ENCODE data around the gene CKAP4. TPM values are rescaled to one million over a fixed set of nuclear protein-coding genes. Genes with fewer than 3 reads are reported as not detected.
A peak's percentile ranks its signal among the peaks of the same experiment; 100 is the strongest.

Gene CKAP4
- total RNA-seq, 1 donor from 2014 or later, result 20.3 TPM

DNA sequence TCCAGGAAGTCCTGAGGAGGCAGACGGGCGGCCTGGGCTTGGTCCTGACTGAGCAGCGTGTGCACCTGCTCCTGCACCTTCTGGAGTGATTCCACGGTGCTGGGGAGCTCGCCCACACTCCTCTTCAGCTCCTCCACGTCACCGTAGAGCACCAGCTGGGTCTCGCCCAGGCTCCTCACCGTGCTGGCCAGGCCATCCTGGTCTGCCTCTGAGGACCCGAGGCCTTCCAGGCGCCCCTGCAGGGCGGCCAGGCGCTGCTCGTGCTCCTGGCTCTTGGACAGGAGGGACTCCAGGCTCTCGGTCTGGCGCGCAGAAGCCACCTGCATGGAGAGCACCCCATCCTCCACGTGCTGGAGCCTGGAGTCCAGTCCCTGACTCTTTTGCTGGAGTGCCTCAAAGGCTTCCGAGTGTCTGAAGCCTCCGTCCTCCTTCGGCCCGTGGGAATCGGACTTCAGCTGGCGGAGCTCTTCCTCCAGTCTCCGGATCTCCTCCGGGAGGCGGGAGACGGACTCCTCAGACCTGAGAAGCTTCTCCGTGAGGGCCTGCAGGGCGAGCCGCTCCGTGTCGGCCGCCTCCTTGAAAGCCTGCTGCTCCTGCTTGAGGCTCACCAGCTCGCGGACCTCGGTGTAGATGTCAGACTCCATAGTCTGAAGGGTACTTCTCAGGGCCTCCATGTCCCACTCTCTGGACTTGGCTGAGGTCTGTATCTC is 8.4 kb downstream of the CKAP4 start:
- no peak for DNase-seq

DNA sequence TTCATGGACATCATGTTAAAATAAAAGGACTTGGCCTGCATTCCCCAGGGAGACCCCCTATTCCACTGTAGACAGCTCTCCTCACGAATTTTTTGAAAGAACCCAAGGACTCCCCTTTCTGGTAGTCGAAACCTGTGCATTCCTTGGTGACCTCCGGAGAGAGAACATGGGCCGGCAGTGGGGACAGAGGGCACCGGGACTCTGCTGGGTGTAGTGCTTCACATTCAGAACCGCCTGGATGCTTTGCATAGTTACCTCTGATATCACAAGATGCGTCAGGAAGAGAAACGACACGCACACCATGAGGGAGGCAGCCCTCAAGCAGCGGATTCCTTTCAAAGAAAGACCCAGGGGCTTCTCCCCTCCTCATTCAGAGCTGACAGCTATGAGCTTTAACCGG is 9.7 kb downstream of the CKAP4 start:
- DNase-seq, result no peak

DNA sequence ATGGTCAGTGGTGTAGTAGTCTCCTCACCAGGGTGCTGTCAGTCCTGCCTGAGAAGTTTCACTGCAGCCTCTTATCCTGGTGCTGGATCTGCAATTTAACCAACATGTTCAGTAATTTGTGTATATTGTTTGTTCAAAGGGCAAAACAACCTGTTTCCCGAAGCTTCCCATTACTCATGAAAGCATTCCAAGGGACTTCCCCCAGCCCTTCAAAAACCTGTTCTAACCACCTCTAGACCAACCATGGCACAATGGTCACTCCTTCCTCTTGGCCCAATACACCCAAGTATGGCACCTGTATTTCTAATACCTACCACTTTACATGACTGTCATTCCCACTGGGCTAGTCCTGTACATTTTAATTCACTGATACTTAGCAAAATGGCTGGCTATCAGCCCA is 12.1 kb downstream of the CKAP4 start:
- DNase-seq, result no peak

DNA sequence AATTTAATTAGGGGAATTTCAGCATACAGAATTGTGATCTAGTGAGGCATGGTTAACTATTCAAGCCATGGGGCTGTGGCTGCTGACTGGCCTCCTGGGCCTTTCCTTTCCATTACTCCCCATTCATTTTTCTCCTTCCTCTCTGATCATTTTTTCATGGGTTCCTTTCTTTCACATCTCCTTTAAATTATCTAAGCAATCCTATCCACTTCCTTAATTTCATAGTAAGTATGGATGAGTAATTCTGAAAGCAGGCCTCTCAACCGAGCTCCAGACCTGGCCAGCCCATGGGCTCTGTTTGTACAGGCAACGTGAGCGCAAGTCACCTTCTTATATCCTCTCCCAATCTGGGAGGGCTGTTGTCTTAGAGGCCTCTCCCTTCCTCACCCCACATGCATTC is 13.4 kb downstream of the CKAP4 start:
- no peak for DNase-seq

DNA sequence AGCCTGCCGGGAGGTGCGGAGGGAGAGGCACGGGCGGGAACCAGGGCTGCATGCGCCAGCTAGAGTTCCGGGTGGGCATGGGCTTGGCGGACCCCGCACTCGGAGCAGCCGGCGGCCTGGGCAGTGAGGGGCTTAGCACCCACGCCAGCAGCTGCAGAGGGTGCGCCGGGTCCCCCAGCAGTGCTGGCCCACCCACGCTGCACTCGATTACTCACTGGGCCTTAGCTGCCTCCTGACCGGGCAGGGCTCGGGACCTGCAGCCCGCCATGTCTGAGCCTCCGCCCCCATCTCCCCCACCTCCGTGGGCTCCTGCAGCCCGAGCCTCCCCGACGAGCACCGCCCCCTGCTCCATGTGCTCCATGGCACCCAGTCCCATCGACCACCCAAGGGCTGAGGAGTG is 14.8 kb downstream of the CKAP4 start:
- DNase-seq, result no peak

DNA sequence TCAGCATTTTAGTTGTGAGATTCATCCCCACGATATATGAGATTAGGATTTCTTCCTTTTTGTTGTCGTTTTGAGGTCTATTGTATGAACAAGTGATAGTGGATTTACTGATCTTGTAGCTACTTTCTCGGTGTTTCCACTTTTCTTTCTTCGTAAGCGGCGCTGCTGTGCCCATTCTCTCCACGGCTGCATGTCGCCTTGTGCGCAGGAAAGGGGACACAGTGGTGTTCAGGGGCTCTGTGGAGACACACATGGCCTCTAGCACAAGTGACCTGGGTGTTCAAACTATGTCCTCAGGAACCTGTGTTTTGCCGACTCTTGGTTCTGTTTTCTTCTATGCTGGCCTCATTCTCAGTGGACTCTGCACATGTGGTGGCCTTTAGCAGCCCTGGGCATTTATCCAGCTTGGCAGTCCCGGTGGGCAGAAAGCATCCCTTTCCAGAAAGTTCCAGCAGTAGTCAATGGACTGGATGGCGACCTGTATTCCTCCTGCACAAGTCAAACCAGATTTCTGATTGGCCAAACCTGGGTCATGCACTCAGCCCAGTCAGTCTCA is 18.7 kb downstream of the CKAP4 start:
- no peak for DNase-seq

DNA sequence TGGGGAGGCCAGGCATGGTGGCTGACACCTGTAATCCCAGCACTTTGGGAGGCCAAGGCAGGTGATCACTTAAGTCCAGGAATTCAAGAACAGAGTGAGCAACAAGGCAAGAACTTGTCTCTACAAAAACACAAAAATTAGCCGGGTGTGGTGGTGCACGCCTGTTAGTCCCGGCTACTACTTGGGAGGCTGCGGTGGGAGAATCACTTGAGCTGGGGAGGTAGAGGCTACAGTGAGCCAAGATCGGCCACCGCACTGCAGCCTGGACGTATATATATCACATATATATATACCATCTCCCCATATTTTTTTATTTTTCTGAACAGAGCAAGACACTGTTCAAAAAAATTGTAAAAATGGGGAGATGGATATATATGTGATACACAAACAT is 19.5 kb downstream of the CKAP4 start:
- DNase-seq, result no peak

DNA sequence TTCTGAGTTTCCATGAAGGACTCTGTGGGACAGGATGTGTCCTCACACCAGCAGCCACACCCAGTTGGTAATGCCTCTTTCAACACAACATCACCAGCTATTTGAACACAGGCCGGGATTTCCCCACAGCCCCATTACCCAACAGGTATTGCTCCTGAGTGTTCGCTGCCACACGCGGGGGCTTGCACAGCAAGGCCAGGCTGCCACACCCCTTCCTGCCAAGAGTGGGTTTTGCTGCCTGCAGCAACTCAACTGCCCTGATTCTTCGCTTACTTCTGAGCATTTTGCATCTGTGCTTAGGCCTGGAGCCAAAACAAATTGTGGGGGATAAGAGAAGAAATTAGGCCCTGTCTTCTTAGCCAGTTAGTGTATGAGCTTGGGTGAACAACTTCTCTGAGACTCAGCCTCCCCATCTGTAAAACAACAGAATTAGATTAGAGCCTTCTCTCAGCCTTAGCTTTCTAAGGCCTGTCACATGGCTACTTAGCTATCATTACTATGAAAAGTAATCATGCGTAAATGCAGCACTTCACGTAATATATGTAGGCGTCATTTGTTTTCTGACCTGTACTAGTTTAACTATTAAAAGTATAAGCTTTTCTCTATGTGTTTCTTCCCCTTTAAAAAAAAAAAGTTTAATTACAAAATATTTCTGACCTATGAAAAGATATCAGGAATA is 20.0 kb downstream of the CKAP4 start:
- DNase-seq, result no peak

DNA sequence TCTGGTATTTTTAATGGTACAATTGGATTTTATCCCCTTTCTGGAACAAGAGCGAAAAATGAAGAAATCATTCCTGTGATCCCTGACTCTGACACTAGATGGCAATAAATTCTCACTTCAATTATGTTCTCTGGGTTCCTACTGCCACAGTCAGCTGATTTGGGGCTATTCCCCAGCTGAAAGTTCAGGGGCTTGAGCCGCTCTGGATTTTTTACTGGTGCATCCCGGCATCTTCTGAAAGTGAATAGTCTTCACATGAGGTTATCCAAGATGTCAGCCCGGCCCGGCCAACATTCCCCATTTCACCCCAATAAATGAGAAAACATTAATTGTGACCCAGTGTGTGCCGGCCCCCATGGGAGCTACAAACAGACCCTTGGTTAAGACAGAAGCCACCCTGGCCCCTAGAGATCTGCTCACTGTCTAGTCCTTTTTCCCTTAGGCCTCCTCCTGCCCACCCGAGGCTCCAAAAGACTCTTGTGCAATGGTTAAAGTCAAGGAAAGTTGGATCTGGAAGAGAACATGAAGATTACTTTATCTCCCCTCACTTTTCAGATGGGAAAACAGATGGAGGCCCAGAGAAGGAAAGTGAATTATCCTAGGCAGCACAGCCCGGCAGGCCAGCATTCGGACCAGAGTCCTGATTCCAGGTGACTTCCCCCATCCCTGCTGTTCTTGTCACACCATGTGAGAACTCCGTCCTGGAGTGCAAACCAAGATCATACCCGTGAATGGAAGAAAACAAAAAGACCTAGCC is 20.8 kb downstream of the CKAP4 start:
- DNase-seq, result no peak

DNA sequence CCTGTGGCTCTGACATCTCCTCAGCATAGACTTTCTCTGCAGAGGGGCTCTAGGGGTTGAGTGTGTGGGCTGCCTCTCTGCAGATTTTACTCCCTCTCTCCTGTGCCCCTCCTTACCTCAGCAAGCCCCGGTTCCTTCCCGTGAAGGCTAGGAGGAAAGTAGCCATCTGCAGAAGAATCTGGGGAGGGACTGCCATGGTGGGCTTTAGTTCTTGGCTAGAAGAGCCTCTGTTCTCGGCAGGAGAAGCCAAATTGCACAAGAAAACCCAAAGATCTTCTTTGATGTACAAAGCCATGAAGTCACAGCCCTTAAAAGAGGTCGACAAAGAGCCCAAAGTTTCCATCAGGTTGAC is 23.5 kb downstream of the CKAP4 start:
- DNase-seq, result no peak

DNA sequence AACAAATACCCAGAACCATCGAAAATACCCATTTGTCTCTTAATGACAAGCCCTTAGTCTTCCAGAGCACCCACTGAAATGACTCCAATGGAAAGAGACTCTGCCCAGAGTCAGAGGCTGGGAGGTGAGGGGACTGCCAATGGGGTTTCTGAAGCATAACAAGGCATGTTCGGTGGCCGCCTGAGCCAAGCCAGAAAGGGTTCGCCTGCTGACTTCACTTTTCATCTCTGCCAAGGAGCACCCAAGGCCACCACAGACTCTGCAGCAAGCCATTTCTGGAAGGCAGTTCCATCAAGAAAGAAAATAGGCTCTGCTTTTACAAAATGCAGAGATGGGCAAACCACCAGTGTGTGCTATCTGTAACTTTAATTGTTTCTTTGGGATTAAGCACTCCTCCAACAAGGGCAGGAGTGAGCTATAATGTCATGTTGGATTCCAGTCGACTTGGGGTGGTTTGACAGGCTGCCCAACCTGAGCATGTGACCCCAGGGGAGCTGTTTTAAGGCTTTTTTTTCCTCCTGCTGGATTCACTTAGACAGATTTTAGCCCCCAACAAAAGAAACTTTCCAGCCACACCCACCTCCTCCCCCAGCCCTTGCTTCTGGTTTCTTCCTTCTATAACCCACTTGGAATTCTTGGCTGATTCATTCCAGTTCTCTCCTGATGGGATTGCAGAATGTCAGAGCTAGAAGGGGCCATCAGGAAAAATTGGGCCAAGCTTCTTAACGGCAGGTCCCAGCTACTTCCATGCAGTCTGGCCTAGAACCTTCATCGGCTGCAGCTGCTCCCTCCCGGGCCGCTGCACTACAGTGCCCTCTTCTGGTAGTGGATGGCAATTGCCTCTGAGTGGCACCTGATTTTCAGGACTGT is 24.1 kb downstream of the CKAP4 start:
- DNase-seq, result peak; percentile 23

DNA sequence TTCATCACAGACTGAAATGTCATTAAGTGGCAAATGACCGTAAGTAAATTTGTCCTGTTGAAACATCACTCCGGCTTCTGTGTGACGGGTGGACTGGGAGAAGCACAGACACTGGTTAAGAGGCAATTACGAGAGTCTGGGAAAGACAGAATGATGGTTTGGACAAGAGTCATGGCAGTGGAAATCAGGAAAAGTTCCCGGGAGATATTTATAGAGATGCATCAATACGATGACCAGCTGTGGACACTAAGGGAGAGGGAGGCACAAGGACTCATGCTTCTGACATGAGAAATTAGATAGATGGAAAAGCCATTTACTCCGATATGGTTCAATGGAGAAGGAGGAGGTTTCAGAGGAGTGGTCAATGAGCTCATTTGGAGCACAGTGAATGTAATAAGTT is 27.3 kb downstream of the CKAP4 start:
- no peak for DNase-seq

DNA sequence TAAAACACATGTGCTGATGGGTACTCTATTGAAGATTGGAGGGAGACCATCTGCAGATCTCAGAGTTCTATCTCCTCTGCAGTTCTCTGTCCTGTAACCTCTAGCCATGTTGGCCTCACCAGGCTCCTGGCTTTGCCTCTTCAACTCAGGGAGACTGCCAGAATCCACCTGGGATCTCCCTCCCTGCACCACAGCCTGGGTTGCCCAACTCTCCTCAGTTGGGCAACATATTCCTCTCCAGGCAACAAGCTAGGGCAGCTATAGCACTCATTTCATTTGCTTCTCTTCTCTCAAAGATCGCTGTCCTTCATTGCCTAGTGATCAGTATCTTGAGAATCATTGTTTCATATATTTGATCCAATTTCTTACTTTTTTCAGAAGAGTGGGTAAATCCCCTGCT is 28.8 kb downstream of the CKAP4 start:
- DNase-seq, result no peak

DNA sequence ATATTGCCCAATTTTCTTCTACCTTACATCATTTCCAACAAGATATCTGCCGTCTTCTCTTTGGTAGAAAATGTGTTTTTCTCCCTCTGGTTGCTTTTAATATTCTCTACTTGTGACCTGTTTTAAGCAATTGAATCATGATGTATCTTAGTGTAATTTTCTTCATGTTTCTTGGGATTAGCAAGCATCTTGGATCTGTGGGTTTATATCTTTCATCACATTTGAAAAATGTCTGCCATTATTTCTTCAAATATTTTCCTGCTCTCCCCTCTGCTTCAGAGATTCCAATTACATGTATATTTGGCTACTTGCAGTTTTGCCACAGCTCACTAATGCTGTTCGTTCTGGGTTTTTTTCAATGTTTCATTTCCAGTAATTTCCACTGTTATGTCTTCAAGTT is 30.1 kb downstream of the CKAP4 start:
- no peak for DNase-seq

DNA sequence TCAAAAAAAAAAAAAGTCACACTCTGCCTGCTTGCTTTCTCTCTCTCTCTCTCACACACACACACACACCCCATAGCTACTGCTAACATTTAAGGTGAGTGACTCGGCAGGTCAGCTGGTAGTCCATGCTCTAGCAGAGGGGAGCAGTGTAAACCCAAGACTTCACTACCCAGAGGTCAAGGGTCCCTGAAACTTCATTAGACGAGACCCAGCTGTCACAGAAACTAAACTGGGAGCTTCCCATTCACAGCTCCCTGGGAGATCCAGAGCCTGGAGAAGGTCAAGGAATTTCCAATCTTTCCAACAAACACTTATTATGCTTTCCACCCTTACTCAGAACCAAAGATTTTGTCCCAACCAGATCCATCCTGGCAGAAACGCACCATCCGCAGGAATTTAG is 33.2 kb downstream of the CKAP4 start:
- DNase-seq, result no peak

DNA sequence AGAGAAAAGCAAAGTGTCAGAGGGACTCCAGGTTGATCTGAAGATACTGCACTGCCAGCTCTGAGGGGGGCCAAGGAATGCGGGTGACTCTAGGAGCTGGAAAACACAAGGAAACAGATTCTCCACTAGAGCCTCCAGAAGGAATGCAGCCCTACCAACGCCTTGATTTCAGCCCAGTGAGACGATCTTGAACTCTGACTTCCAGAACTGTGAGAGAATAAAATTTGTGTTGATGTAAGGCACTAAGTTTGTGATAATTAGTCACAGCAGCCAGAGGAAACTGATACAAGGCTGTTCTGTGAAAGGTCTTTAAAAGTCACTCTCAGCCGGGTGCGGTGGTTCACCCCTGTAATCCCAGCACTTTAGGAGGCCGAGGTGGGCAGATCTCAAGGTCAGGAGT is 34.2 kb downstream of the CKAP4 start:
- no peak for DNase-seq

DNA sequence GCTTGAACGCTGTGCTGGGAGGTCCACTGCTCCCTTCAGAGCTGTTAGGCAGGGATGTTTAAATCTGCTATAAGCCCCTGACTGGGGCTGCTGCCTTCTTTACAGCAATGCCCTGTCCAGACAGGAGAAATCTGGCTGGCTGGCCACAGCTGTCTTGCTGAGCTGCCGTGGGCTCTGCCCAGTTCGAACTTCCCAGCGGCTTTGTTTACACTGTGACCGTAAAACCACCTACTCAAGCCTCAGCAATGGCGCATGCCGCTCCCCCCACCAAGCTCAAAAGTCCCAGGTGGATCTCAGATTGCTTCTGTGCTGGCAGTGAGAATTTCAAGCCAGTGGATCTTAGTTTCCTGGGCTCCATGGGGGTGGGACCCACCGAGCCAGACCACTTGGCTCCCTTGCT is 35.8 kb downstream of the CKAP4 start:
- DNase-seq, result no peak

DNA sequence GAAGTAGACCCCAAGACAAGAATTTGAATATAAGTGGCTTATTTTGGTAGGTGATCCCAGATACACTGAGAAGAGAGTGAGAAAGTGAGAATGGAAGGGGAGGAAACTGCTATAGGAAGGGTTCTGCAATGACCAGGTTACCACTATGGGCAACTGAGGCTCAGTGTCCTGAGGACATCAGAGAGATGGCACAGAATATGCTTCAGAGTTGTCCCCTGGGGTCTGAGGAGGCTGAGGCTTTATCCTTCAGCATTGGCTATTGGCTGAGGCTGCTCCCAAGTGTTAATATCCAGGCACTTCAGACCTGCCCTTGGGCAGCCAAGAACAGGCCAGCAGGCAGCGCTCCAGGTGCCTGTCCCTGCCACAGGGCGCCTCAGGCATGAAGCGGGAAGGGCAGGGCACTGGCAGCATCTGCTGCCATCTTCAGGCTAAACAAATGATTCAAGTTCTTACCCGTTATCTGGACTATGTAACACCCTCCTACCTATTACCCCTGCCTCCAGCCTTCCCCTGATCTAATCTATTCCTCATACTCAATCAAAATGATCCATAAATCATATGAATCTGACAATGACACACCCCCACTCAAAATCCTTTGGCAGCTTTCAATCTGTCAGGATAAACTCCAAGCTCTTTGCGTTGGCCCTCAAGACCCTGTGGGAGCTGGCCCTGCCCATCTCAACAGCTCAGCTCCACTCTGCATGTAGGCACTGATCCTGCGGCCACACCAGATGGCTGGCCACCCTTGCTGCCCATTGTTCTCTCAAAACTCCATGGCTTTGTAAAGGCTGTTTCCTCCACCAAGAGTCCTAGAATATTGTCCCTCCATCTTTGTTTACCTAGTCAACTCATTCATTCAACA is 42.4 kb downstream of the CKAP4 start:
- DNase-seq, result no peak

DNA sequence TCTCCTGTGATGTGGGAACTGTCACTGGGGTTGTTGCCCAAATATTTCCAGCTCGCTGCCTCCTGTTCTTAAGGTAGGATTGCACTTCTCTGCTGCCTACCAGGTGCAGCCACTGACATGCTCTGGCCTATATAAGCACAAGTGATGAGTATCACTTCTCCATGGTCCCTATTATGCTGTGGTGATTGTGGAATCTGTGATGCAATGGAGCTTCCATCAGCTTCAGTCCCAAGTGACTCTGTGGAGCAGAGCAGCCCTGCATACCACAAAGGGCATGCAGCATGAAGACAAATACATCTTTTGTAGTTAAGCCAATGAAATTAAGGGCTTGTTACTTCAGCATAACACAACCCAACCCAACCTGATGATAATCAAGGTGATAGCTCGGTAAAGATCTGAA is 43.5 kb downstream of the CKAP4 start:
- no peak for DNase-seq

DNA sequence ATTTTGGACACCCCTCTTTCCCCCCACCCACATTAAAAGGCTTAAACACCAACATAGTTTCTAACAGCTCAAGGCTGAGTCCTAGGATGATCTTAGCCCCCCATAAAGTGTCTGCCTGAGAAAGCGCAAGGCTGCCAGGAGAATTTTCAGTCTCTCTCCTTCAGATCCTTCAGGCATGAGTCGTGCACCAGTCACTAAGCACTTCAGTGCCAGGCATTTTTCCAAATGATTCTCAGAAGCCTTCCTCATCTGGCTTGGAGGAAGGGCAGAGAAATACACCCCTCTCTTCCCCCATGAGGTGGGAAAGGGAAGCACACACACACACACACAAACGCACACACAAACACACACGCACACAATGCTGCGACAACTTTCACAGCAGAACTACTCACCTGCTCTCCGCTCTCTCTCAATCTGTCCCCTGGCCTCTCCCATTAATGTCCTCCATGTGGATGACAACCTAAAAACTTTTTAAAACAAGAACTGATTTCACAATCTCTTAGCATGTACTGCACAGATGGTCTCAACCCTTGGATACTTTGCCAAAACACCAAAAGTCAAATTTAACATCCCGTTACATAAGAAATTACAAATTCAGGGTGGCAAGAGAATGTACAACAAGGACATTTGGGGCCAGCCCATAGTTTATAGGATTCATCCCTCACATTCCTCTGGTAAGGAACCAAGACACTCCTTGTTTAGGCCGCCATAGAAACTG is 49.8 kb downstream of the CKAP4 start:
- DNase-seq, result no peak

DNA sequence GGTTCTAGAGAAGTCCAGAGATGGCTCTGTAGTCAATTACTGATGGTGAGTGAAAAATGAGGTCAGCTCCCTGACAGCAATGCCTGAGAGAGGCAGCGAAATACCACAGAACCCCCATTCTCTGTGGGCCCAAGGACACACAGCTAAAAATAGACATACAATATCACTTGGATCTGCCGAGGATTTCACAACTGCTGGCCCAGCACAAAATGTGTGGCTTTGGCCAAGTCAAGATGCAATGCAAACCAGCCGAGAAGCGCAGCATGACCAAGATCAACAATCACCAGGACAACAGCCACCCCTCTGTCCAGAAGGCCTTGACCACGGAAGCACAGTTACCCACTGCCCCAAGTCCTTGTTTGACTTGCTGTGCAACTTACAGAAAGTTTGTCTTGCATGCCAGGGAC is 52.2 kb downstream of the CKAP4 start:
- peak; percentile 18 for DNase-seq

Data from occipital lobe (tissue), 2 donors.